ENCODE measurements around the gene FKBP15. TPM values are rescaled to one million over a fixed set of nuclear protein-coding genes. Genes with fewer than 3 reads are reported as not detected.

FKBP15 gene
- total RNA-seq, 1 experiment from 2014 or later, result 14.9 TPM

DNA sequence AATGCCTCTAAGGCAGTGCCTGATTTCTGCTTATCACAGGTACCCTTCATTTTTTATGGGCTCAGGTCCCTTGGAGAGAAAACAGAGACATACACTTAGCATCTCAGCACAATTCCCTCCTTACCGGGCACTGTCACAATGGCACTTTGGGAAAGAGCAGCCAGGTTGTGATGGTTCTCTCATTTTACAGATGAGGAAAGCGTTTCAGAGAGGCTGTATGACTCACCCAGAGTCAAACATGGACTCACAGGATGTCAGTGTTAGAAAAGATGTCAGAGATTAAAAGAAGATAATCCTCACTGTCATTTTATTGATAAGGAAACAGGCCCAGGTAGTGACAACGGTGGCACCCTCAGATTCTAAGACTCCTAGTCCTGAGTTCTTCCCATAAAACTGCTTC is 82.3 kb downstream of the FKBP15 start:
- POLR2A ChIA-PET, result interaction anchor here (1.0 kb wide), 1 partner anchor 12 kb away, joined by 3 read pairs; the partner anchor contains the start of gene SLC31A2
- Mint-ChIP-seq H3K27me3 (ENCODE audit: low read depth) (peaks cover 24% of the 10 kb centered on the region), H3K27ac (no peak overlapping the region), H3K4me1 (no peaks in the 10 kb centered on the region), H3K9me3 (peaks cover 28% of the 10 kb centered on the region), H3K36me3 (peaks cover 4% of the 10 kb centered on the region; the same call in 1 of the 2 replicates), H3K4me3 (no peak overlapping the region)
- CTCF ChIA-PET, result no interaction called here
- DNase-seq (ENCODE audit: low spot score) (no peak), ATAC-seq (no peak)
- TF ChIP-seq, protein P1, sequence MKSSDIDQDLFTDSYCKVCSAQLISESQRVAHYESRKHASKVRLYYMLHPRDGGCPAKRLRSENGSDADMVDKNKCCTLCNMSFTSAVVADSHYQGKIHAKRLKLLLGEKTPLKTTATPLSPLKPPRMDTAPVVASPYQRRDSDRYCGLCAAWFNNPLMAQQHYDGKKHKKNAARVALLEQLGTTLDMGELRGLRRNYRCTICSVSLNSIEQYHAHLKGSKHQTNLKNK (CRISPR knock-in tag; IDR thresholded peaks at IDR 0.05), result no peak
- TF ChIP-seq, protein P2, sequence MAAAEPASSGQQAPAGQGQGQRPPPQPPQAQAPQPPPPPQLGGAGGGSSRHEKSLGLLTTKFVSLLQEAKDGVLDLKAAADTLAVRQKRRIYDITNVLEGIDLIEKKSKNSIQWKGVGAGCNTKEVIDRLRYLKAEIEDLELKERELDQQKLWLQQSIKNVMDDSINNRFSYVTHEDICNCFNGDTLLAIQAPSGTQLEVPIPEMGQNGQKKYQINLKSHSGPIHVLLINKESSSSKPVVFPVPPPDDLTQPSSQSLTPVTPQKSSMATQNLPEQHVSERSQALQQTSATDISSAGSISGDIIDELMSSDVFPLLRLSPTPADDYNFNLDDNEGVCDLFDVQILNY (CRISPR knock-in tag; IDR thresholded peaks at IDR 0.05), result no peak
- TF ChIP-seq NFYB (CRISPR knock-in tag; conservative IDR thresholded peaks at IDR 0.05; ENCODE audit: low read depth), result no peak
- TF ChIP-seq, protein P3, sequence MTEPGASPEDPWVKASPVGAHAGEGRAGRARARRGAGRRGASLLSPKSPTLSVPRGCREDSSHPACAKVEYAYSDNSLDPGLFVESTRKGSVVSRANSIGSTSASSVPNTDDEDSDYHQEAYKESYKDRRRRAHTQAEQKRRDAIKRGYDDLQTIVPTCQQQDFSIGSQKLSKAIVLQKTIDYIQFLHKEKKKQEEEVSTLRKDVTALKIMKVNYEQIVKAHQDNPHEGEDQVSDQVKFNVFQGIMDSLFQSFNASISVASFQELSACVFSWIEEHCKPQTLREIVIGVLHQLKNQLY (CRISPR knock-in tag; IDR thresholded peaks at IDR 0.05), result no peak
- no peak for TF ChIP-seq NR1H2 (CRISPR knock-in tag; IDR thresholded peaks at IDR 0.05)
- TF ChIP-seq, protein P4, sequence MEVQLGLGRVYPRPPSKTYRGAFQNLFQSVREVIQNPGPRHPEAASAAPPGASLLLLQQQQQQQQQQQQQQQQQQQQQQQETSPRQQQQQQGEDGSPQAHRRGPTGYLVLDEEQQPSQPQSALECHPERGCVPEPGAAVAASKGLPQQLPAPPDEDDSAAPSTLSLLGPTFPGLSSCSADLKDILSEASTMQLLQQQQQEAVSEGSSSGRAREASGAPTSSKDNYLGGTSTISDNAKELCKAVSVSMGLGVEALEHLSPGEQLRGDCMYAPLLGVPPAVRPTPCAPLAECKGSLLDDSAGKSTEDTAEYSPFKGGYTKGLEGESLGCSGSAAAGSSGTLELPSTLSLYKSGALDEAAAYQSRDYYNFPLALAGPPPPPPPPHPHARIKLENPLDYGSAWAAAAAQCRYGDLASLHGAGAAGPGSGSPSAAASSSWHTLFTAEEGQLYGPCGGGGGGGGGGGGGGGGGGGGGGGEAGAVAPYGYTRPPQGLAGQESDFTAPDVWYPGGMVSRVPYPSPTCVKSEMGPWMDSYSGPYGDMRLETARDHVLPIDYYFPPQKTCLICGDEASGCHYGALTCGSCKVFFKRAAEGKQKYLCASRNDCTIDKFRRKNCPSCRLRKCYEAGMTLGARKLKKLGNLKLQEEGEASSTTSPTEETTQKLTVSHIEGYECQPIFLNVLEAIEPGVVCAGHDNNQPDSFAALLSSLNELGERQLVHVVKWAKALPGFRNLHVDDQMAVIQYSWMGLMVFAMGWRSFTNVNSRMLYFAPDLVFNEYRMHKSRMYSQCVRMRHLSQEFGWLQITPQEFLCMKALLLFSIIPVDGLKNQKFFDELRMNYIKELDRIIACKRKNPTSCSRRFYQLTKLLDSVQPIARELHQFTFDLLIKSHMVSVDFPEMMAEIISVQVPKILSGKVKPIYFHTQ (CRISPR knock-in tag; IDR thresholded peaks at IDR 0.05), result no peak
- TF ChIP-seq ZNF423 (CRISPR knock-in tag; IDR thresholded peaks at IDR 0.05), result no peak
- no peak for TF ChIP-seq GRHL2 (CRISPR knock-in tag; IDR thresholded peaks at IDR 0.05; ENCODE audit: insufficient replicate concordance, severe bottlenecking)
- TF ChIP-seq, protein P5, sequence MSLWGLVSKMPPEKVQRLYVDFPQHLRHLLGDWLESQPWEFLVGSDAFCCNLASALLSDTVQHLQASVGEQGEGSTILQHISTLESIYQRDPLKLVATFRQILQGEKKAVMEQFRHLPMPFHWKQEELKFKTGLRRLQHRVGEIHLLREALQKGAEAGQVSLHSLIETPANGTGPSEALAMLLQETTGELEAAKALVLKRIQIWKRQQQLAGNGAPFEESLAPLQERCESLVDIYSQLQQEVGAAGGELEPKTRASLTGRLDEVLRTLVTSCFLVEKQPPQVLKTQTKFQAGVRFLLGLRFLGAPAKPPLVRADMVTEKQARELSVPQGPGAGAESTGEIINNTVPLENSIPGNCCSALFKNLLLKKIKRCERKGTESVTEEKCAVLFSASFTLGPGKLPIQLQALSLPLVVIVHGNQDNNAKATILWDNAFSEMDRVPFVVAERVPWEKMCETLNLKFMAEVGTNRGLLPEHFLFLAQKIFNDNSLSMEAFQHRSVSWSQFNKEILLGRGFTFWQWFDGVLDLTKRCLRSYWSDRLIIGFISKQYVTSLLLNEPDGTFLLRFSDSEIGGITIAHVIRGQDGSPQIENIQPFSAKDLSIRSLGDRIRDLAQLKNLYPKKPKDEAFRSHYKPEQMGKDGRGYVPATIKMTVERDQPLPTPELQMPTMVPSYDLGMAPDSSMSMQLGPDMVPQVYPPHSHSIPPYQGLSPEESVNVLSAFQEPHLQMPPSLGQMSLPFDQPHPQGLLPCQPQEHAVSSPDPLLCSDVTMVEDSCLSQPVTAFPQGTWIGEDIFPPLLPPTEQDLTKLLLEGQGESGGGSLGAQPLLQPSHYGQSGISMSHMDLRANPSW (CRISPR knock-in tag; conservative IDR thresholded peaks at IDR 0.05; ENCODE audit: low read depth), result no peak
- TF ChIP-seq NFE2L1 (CRISPR knock-in tag; IDR thresholded peaks at IDR 0.05), result no peak
- TF ChIP-seq, protein P6, sequence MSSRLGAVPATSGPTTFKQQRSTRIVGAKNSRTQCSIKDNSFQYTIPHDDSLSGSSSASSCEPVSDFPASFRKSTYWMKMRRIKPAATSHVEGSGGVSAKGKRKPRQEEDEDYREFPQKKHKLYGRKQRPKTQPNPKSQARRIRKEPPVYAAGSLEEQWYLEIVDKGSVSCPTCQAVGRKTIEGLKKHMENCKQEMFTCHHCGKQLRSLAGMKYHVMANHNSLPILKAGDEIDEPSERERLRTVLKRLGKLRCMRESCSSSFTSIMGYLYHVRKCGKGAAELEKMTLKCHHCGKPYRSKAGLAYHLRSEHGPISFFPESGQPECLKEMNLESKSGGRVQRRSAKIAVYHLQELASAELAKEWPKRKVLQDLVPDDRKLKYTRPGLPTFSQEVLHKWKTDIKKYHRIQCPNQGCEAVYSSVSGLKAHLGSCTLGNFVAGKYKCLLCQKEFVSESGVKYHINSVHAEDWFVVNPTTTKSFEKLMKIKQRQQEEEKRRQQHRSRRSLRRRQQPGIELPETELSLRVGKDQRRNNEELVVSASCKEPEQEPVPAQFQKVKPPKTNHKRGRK (CRISPR knock-in tag; IDR thresholded peaks at IDR 0.05; ENCODE audit: borderline replicate concordance), result no peak
- TF ChIP-seq RELA (CRISPR knock-in tag; IDR thresholded peaks at IDR 0.05; ENCODE audit: borderline replicate concordance), result no peak
- TF ChIP-seq, protein P7, sequence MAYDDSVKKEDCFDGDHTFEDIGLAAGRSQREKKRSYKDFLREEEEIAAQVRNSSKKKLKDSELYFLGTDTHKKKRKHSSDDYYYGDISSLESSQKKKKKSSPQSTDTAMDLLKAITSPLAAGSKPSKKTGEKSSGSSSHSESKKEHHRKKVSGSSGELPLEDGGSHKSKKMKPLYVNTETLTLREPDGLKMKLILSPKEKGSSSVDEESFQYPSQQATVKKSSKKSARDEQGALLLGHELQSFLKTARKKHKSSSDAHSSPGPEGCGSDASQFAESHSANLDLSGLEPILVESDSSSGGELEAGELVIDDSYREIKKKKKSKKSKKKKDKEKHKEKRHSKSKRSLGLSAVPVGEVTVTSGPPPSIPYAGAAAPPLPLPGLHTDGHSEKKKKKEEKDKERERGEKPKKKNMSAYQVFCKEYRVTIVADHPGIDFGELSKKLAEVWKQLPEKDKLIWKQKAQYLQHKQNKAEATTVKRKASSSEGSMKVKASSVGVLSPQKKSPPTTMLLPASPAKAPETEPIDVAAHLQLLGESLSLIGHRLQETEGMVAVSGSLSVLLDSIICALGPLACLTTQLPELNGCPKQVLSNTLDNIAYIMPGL (CRISPR knock-in tag; IDR thresholded peaks at IDR 0.05), result no peak
- no peak for TF ChIP-seq CREB1 (CRISPR knock-in tag; IDR thresholded peaks at IDR 0.05)
- no peak for TF ChIP-seq ZNF263 (CRISPR knock-in tag; IDR thresholded peaks at IDR 0.05; ENCODE audit: low read depth)
- TF ChIP-seq ZNF121 (CRISPR knock-in tag; IDR thresholded peaks at IDR 0.05), result no peak
- no peak for TF ChIP-seq TEAD1 (CRISPR knock-in tag; IDR thresholded peaks at IDR 0.05)
- TF ChIP-seq EMX1 (CRISPR knock-in tag; IDR thresholded peaks at IDR 0.05), result no peak
